ENCODE data around the gene AFDN.

The AFDN gene

DNA sequence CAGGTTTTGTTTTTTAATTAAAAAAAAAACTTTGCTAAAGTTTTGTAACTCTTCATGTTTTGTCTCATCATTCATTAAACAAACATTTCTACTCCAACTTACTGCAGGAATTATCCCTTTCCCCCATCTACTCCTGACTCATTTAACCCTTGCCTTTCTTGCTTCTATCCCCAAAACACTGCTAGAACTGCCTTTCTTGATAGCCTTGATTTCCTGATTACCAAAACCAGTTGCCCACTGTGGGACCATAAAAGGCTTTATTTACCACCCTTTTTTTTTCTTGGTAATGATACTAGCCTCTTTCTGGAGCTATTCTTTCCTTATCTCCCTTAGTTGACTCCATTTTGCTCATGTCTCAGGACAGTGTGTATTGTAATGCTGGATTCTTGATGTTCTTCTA, 15.3 kb downstream of the AFDN start:
- DNase-seq (ENCODE audit: low read depth in 2 of 2): no peak

DNA sequence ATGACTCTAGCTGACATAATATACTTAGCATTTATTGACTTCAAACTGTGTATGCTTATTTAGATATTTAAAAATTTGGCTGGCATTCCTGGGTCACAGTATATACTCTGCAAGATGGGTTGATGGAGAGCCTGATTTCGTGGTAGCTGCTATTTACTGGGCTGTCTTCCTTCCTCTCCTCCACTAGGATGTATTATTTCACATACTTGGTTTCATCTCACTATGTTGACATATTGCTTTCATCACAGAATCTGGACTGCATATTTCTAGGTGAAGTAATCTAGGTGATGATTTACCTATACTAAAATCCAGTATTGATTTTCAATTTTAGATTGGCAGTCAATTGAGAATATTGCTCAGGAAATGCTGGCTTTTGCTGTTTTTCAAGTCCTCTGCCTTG, 15.7 kb downstream of the AFDN start:
- no peak for DNase-seq (ENCODE audit: low read depth in 2 of 2)

DNA sequence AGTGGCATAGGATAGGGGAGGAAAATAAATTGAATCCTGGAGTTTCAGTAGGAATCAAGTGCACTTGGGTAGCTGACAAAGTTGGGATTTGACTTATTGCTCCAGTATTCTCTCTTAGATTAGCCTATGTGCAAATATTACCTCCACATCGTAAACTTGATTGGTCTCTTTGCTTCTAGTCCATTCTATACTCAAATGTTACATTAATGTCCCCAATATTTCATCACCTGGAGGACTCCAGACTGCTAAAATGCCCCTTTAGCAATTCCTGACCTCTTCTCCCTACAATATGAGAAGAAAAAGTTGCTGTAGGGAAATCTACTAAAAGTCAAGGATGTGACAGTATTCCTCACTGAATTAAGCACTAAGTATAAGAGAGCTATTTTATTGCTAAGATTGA, 16.3 kb downstream of the AFDN start:
- no peak for DNase-seq (ENCODE audit: low read depth in 2 of 2)

DNA sequence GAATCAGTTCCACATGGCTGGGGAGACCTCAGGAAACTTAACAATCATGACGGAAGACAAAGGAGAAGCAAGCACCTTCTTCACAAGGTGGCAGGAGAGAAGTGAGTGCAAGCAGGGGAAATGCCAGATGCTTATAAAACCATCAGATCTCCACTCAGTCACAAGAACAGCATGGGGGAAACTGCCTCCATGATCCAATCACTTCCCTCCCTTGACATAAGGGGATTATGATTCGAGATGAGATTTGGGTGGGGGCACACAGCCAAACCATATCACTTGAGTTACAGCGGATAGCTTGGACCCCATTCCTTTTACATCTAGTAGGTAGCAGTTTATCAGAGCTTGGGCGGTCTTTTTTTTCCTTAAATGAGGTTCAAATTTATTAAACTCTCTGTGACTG, 19.1 kb downstream of the AFDN start:
- DNase-seq (ENCODE audit: low read depth in 2 of 2): no peak

DNA sequence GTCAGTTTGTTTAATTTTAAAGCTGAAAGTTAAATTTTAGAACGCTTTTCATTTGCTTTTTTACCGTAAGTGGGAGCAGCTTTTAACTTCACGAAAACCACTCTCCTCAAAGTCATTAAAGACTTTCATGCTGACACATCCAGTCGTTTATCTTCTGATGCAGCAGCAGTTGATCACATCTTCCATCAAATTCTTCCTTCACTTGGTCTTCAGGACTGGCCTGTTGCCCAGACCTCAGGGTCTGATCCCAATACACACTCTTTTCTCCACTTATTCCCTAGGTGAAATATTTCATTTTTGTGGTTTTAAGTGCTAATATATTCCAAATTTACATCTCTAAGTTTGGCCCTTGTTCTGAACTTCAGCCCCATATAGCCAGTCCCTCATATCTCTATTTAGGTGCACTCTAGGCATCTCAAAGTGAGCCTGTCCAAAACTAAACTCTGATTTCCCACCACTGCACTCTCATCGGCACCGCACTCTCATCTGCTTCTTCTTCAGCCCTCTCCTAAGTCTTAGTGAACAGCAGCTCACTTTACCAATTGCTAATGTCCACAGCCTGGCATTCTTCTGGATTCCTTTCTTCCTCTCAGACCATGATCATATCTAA, 20.4 kb downstream of the AFDN start:
- DNase-seq (ENCODE audit: low read depth in 2 of 2): no peak

DNA sequence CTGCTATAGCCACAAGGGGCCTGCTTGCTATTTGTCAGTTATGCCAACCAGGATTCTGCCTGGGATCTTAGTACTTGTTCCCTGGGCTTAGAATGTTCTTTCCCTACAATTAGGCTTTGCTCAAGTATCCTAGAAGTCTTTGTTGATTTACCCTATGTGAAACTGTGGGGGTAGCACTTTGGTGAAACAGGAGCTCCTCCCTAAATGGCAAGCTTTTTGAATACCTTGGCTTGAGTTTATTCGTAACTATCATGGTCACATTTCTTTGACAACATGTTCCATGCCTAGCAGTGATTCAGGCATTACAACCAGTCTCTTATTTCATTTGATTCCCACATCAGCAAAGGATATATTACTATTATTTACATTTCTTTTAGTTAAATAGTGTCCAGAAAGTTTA, 21.2 kb downstream of the AFDN start:
- DNase-seq (ENCODE audit: low read depth in 2 of 2): no peak

DNA sequence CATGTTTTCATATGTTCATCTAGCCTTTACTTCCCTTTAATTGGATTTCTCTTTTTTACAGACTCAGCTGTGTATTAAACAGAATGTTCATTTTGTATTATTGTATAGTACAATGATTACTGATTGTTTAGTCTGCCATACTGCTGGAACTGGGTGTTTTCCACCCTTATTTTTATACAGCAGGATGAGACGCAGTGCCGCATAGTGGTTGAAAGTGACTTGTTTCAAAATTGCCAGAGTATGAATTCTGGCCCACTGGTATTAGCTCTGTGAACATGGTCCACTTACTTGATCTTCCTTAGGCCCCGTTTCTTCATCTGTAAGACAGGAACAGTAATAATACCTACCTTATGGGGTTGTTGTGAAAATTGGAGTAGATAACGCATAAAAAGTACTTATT, 22.1 kb downstream of the AFDN start:
- no peak for DNase-seq (ENCODE audit: low read depth in 2 of 2)

DNA sequence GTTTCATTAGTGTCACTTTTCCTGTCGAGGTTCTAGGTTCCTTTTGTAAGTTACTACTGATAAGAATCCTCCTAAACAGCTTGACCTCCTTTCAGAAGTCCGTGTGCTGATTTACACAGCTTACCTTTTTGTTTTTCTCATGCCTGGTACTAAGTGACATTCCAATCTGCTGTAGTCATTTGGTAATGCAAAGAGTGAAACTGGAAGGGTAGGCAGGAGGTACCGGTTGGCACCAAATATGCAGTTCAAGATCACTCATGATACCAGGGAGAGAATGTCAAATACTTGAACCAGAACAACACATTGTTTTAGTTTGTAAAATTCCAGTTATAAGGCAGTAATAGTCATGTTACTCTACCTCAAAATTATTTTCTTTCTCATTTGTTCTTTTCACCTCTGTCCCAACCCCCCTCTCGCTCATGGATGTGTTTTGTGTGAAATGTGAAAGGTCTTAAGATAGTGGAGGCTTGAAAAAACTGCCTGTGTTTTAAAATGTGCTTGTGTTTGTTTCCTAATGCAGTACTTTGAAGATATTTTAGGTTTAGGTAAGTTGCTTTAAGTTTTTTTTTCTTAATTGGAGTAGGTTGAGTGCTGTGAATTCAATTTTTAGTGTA, 23.2 kb downstream of the AFDN start:
- DNase-seq (ENCODE audit: low read depth in 2 of 2): no peak

DNA sequence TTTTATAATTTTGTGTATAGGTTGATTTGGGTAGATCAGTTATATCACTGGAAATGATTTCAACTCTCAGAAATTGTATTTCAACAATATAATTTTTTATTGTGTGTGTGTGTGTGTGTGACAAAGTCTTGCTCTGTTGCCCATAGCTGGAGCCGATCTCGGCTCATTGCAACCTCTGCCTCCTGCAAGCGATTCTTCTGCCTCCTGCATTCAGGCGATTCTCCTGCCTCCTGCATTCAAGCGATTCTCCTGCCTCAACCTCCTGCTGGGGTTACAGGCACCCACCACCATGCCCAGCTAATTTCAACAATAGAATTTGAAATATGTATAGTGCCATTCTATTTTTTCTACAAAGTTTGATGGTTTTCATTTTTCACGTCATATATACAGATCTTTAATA, 24.1 kb downstream of the AFDN start:
- DNase-seq (ENCODE audit: low read depth in 2 of 2): no peak

DNA sequence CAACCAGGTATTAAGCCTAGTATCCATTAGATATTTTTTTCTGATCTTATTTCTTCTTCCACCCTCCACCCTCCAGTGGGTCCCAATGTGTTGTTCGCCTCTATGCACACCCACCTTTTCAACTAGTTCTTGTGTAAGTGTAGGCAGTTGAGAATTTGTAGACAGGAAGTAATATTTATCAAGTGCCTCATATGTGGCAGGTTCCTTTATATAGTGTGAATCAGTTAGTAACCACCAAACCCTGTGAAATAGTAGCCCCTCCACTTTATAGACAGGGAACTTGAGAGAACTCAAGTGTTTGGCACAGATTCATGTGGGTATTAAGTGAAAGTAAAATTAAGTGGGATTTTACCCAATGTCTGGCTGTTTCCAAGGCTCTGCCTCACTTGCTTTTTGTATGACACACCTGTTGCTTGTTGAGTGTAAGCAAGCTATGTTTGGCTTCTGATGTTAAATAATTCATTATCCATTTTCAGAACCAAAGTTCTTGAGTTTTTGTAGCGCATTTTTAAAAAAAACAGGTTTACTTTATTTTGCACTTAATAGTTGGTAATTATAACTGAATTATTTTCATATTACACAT, 24.8 kb downstream of the AFDN start:
- no peak for DNase-seq (ENCODE audit: low read depth in 2 of 2)

DNA sequence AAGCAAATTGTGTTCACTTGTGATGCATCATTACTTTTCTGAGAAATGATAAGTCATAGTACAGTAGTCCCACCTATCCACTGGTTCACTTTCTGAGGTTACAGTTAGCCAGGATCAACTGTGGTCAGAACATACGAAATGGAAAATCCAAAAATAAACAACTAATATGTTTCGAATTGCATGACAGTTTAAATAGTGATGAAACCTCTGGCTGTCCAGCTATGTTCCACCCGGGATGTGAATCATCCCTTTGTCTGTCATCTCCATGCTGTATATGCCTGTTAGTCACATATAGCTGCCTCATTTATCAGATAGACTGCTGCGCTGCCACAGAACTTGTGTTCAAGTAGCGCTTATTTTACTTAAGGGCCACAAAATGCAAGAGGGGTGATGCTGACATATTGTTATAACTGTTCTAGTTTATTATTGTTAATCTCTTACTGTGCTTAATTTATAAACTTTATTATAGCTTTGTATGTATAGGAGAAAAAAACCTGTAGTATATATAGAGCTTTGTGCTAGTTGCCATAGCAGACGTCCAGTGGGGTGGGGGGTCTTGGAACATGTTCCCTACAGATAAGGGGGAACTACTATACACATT, 29.2 kb downstream of the AFDN start:
- DNase-seq (ENCODE audit: low read depth in 2 of 2): no peak

DNA sequence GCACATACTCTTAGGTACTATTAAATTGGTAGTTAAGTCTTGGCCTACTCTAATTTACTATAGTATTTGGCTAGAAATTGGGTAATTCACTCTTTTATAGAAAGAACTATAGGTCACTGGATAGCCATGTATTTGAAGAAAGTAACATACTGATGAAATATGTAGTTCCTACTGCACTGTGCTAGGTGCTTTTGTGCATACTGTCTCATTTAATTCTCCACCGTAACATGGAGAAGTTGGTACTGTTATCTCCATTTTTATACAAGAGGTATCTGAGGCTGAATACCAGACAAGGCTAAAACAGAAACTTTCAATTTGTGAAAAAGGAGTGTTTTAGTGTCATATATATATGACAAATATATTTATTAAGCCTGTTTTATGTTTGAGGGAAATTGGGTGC, 29.8 kb downstream of the AFDN start:
- DNase-seq (ENCODE audit: low read depth in 2 of 2): no peak

DNA sequence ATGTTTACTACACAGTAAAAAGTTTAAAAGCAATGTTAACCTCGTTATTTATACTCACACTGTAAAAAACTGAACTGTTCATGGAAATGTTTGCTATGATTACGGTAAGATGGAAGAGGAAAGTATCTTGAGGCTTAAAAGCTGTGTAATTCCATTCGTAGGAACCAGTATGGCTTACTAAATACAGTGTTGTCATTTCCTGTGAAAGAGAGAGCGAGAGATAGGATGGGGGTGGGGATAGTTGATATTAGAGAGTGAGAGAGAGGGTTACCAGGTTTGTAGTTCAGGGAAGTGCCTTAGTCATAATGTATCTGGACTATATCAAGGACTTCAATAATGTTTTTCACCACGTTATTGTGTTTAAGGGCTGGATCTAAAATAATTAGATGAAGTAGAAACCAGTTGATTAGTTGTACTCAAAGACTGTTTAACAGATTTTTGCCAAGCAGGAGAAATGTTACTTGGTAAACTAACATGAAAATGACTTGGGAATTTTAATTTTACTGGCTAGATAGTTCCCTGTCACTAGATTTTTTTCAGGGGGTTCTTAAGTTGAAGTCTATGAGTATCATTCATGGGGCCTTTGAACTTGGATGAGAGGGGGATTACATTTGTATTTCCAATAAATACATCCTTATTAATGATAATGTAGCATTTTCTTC, 30.4 kb downstream of the AFDN start:
- no peak for DNase-seq (ENCODE audit: low read depth in 2 of 2)

DNA sequence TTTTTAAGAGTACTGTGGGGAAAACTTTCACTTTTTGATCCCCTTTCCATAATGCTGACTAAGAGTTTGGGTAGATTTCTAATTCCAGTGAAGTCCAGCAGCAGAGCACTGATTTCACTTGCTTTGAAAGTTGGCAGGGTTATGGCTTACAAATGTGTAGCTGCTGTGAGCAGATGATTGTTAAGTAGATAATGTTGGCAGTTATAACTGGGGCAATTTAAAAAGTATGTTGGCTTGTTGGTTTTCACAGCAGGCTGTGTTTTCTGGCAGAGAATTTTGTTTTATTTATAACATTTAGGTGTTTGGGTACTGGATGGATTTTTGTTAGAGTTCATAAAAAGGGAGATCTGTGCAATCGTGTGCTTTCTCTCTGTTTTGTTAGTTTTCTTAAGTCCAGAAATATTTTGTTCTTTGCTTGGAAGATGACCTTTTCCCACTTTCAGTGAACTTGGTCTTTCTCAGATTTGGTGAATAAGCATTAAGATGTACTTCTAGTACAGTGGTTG, 31.4 kb downstream of the AFDN start:
- DNase-seq (ENCODE audit: low read depth in 2 of 2): no peak

DNA sequence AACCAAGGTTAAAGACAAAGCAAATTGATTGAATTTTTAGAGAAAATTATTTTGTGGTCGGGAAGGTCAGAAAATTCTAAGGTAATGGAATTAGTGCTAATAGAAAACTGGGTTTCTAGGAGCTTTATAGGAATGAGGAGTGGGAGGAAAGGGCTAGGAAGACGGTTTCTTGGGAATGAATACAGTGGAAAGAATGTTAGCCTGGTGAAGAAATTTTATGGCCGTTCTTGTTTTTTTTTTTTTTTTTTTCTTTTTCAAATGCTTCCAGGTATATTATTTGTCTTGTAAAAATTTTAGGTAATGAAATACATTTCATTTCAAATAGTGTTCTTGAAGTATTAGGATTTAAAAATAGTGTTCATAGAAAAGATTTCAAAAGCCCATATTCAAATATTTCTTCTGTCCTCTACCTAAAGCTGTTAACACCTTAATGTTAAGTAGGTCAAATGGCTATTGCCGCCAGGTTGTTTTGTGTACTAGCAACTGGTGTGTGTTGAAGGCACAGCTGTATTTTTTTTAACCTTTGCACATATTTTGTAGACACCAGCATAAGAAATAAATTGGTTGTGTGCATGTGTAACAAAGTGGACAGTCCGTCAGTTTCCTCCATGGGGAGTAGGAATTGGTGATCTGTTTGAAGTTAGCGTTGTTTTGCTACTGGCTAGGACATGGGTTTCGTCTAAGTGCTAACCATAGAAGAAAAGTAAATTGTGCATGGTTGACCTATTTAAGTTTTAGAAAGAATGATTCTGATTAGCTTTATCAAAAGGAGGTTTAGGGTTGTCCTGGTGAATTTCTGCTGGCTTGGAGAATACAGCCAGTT, 32.3 kb downstream of the AFDN start:
- no peak for DNase-seq (ENCODE audit: low read depth in 2 of 2)

DNA sequence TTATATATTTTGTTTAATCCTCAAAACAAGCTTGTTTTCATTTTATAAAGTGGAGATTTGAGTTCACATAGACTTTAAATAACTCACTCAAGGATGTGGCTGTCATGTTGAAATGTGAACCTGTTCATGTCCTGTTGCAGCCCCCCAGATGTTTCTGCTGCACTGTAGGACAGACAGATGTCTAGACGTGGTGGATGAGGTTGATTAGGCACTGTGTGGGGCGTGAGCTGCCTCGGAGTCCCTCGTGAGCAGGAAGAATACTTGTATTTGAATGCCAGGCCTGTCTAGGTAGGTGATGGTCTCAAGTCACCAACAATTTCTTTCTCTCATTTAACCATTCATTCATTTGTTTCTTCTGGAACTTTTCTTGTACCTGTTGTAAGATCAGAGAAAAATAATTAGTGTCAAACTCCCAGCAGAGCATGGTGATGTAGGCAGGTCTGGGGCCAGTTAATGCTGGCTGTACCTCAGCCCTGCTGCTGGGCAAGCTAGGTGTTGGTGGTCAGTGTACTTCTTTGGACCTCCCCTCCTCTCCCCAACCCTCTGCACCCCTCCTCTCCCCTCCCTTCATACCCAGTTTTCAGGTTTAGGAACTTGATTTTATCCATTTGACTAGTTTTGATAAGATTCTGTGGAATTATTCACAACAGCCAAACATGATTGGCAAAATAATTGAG, 34.0 kb downstream of the AFDN start:
- DNase-seq (ENCODE audit: low read depth in 2 of 2): no peak

DNA sequence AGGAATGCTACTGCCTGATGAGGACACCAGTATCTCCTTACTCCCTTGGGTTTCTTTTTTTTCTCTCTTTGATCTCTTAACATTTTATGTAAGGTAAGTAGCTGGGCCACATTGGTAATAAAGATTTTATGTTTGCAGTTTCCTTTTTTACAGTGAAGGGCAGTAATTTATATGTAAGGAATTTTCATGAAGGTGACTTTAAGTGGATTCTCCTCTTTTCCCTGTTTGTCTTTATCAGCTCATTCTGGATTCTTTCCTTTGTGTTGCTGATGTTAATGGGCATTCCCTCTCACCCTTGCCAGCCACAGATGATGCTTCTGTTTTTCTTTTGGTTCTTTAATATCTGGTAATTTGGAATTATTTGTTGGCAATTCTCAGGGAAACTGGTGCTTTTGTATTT, 34.7 kb downstream of the AFDN start:
- DNase-seq (ENCODE audit: low read depth in 2 of 2): no peak

DNA sequence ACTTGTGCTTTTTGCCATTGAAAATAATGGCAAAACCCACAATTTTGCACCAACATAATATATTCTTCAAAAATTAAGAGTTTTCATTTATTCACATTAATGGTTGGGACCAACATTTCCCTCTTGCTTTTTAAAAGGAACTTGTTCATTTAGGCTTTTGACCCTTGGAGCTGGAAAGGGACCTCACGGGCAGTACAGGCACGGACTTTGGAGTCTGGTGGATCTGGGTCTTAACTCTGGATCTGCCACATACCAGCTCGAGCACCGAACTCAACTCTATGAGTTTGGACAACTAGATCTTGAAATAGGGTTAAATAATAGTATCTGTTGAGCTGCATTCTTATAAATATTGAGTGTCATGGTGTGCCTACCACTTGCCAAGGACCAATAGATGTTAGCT, 37.2 kb downstream of the AFDN start:
- no peak for DNase-seq (ENCODE audit: low read depth in 2 of 2)

DNA sequence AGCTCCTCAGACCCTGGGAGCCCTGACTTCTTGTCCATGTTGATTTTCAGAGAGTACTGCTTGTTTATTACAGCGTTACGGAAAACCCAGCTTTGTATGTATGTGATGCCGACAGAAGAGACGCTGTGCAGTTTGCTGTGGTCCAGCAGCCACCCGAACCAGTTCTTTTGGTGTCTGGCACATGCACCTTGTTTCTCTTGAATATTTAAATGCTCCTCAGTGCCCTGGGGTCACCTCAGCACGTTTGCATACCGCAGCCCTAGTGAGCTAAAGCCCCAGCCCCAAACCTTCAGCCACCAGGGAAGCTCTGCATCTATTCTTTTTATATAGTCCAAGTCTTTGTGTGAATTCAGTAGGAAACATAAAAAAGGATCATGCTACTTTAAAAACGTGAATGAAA, 39.9 kb downstream of the AFDN start:
- DNase-seq (ENCODE audit: low read depth in 2 of 2): no peak

DNA sequence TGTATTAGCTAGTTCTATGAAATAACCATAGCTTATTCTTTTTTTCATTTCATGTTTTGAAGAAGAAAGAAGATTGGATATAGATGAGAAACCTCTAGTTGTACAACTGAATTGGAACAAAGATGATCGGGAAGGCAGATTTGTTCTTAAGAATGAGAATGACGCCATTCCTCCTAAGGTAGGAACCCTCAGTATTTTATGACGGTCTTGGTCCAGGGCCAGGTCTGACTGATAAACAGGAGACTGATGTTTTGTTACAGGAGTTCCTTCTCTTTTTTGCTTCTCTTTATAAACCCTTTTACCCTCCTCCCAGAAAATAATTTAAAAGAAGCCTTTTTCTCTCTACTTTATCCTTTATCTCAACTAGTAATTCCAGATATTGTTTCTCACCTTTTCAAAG, 43.6 kb downstream of the AFDN start:
- no peak for DNase-seq (ENCODE audit: low read depth in 2 of 2)

DNA sequence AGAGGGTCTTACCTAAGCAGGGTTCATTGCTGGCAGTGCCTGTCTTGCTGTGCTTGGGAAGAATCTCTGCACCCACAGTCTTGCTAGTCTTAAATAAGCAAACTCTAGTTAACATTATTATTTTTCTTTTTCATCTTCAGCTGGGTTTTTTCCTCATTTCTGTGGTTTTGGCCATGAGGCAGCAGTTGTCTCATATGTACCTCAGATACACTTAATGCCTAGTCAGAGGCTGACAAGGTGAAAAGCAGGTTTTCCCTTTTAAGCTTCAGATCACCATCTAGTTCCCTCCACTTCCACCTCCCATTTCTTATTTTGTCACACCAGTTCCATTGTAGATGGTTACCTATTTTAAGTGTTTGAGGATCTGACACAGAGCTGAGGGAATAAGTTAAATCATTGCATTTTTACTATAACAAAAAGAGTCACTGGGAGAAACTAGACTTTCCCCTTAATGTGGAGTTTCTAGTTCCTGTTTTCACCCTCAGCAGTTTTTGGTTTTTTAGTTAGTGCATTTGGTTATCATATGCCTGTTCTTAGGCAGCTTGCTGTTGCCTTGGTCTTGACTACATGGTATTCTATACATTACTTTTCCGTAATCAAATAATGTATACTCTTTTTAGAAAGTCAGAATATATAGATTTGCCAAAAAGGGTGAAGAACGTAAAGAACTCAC, 46.0 kb downstream of the AFDN start:
- DNase-seq (ENCODE audit: low read depth in 2 of 2): no peak

Data from stimulated activated CD8-positive, alpha-beta memory T cell treated with anti-CD3 and anti-CD28 coated beads, Interleukin-2, amount 100 ng/mL, for 48 hours (primary cell).